ENCODE results near the gene KLHL17. TPM values are rescaled to one million over a fixed set of nuclear protein-coding genes. Genes with fewer than 3 reads are reported as not detected.
A peak's percentile ranks its signal among the peaks of the same experiment; 100 is the strongest.

Gene KLHL17
- total RNA-seq, 3 donors from 2014 or later = 9.0 to 14.7 (median 11.0) TPM

GRCh38 chr1:978835-979743 lies 18.7 kb downstream of the KLHL17 start:
- no peak overlapping the region for H3K4me3 ChIP-seq
- TF ChIP-seq, protein P1, sequence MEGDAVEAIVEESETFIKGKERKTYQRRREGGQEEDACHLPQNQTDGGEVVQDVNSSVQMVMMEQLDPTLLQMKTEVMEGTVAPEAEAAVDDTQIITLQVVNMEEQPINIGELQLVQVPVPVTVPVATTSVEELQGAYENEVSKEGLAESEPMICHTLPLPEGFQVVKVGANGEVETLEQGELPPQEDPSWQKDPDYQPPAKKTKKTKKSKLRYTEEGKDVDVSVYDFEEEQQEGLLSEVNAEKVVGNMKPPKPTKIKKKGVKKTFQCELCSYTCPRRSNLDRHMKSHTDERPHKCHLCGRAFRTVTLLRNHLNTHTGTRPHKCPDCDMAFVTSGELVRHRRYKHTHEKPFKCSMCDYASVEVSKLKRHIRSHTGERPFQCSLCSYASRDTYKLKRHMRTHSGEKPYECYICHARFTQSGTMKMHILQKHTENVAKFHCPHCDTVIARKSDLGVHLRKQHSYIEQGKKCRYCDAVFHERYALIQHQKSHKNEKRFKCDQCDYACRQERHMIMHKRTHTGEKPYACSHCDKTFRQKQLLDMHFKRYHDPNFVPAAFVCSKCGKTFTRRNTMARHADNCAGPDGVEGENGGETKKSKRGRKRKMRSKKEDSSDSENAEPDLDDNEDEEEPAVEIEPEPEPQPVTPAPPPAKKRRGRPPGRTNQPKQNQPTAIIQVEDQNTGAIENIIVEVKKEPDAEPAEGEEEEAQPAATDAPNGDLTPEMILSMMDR (IDR thresholded peaks at IDR 0.05) = no peak
- no peak for ATAC-seq

GRCh38 chr1:979744-980072 lies 19.3 kb downstream of the KLHL17 start:
- DNase-seq = no peak
- intact Hi-C loops (cut with DNase I, micrococcal nuclease) = loop anchor here in 1 of 2 donors (10.0 kb wide), 1 partner anchor 85 kb away; no protein-coding TSS in a partner anchor
- TF ChIP-seq, protein P1 (IDR thresholded peaks at IDR 0.05) = no peak

More at GRCh38 chr1:978835-979743, 18.7 kb downstream of the KLHL17 start:
- no peaks in the 10 kb centered on the region for H3K36me3 ChIP-seq (ENCODE audit: low read depth)
- no peaks in the 10 kb centered on the region for H3K9me3 ChIP-seq
- peaks cover 5% of the 10 kb centered on the region for H3K4me1 ChIP-seq (ENCODE audit: low read depth)
- DNase-seq = no peak
- intact Hi-C loops (cut with DNase I, micrococcal nuclease) = no loop called here

DNA sequence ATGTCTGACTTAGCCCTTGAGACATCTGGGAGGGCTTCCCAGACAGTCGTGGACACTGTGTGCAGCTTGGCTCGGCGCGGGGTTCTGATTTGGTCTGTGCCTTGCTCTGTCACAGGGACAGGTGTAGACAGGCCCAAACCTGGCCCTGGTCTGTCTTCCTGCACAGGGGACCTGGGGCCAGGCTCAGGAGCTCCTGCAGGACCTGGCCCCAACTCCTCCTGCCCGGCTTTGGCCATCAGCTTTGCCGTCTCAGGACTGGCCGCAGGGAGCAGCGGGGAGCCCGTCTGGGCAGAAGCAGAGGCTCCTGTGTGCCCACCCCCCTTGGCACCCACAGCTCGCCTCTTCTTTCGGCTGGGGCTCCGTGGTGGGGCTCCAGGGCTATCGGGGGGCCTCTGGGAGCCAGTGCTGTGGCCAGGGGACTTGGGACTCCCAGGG lies 19.8 kb downstream of the KLHL17 start:
- no peak for ATAC-seq
- no peaks in the 10 kb centered on the region for H3K36me3 ChIP-seq (ENCODE audit: low read depth)
- TF ChIP-seq, protein P1 (IDR thresholded peaks at IDR 0.05) = no peak
- intact Hi-C loops (cut with DNase I, micrococcal nuclease) = loop anchor here in 1 of 2 donors (10.0 kb wide), 1 partner anchor 85 kb away; no protein-coding TSS in a partner anchor
- peak in 1 of 3 donors; percentile 20 for DNase-seq
- H3K9me3 ChIP-seq = no peaks in the 10 kb centered on the region
- H3K4me3 ChIP-seq = no peak overlapping the region
- peaks cover 5% of the 10 kb centered on the region for H3K4me1 ChIP-seq (ENCODE audit: low read depth)

More at GRCh38 chr1:979744-980072, 19.3 kb downstream of the KLHL17 start:
- Histone ChIP-seq H3K4me1 (ENCODE audit: low read depth) (peaks cover 5% of the 10 kb centered on the region), H3K4me3 (no peak overlapping the region), H3K9me3 (no peaks in the 10 kb centered on the region), H3K36me3 (ENCODE audit: low read depth) (no peaks in the 10 kb centered on the region)
- no peak for ATAC-seq

DNA sequence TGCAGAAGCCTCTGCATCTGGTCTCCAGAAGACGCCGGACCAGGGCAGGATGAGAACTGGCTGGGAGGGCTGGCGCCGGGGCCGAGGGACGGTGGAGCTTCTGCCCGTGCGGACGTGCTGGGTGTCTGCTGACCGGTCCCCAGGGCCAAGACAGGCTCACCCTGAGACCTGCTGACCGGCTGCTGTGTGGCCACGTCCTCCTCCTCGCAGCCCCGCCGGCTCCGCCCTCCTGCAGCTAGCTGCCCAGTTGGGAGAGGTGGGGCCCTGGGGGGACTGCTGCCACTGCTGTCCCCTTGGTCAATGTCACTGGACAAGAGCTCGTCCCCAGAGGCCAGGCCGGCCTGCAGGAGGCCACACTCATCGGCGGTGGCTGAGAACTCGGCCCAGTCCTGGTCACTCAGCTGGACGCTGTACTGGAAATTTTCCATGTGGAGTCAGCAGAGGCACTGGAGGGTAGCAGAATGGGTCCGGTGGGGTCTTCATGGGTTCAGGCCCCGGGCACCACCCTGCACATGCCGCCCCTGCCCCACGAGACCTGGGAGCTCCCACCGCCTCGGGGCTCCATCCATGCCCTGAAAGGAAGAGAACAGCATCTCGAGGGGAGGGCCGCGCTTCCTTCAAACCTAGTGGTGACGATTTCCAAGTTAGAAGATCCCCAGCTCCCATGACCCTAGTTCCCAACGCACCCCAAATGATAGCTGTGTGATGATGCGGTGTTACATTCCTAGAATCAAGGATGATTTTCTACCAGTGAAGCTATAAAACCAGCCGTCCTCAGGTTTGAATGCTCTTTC lies 20.4 kb downstream of the KLHL17 start:
- DNase-seq (peak in 1 of 3 donors; percentile 22), ATAC-seq (no peak)
- H3K4me1 ChIP-seq (ENCODE audit: low read depth) = peaks cover 5% of the 10 kb centered on the region
- intact Hi-C loops (cut with DNase I, micrococcal nuclease) = loop anchor here in 1 of 2 donors (10.0 kb wide), 1 partner anchor 84 kb away; no protein-coding TSS in a partner anchor
- H3K9me3 ChIP-seq = no peaks in the 10 kb centered on the region
- TF ChIP-seq, protein P1 (IDR thresholded peaks at IDR 0.05) = no peak
- no peak overlapping the region for H3K4me3 ChIP-seq
- H3K36me3 ChIP-seq (ENCODE audit: low read depth) = no peaks in the 10 kb centered on the region

- H3K9me3 ChIP-seq = no peaks in the 10 kb centered on the region
- ATAC-seq = no peak
- no peak overlapping the region for H3K4me3 ChIP-seq
- no peaks in the 10 kb centered on the region for H3K4me1 ChIP-seq (ENCODE audit: low read depth)
- intact Hi-C loops (cut with DNase I, micrococcal nuclease) = loop anchor here in 1 of 2 donors (10.0 kb wide), 1 partner anchor 83 kb away; no protein-coding TSS in a partner anchor
- TF ChIP-seq, protein P1 (IDR thresholded peaks at IDR 0.05) = no peak
- H3K36me3 ChIP-seq (ENCODE audit: low read depth) = no peaks in the 10 kb centered on the region
- peak in 1 of 3 donors; percentile 18 for DNase-seq
These were observed 21.1 kb downstream of the KLHL17 start for GRCh38 chr1:981491-981954.

All from mucosa of descending colon (tissue), 3 donors.